Stomach (tissue), 9 donors: ENCODE results near the gene EPN2. TPM values are rescaled to one million over a fixed set of nuclear protein-coding genes. Genes with fewer than 3 reads are reported as not detected.

ENCODE experiments used
- DNase-seq, 2 donors: peaks; one replicate each; pipeline versions ENCODE4 v3.0.0 to v3.0.0-alpha.2; 2013 to 2019
- H3K27ac ChIP-seq, 5 donors: fragments of 200-600 bp in 4 of 5; sonication (generic) in 4 of 5; one replicate each; pipeline ENCODE4 v1.5.1; 2013 to 2019; ENCODE audit warnings: mild to moderate bottlenecking in 1 of 5, moderate library complexity in 1 of 5
- H3K27me3 ChIP-seq, 3 donors: fragments of 200-600 bp; sonication (generic); one replicate each; pipeline ENCODE4 v1.5.1; 2017 to 2019; ENCODE audit warnings: mixed run types in 1 of 3
- H3K36me3 ChIP-seq, 4 donors: fragments of 200-600 bp; sonication (generic); 1 replicate in 3 of 4; 2 replicates in 1 of 4; pipeline ENCODE4 v1.5.1; 2016 to 2019
- H3K4me1 ChIP-seq, 4 donors: fragments of 200-600 bp; sonication (generic); one replicate each; pipeline ENCODE4 v1.5.1; 2016 to 2019
- H3K4me3 ChIP-seq, 4 donors: fragments of 200-600 bp; sonication (generic) in 3 of 4; one replicate each; pipeline ENCODE4 v1.5.1; 2016 to 2019; ENCODE audit warnings: mild to moderate bottlenecking in 1 of 4
- H3K9me3 ChIP-seq, 4 donors: fragments of 200-600 bp; sonication (generic); one replicate each; pipeline ENCODE4 v1.5.1; 2016 to 2019
- CTCF ChIP-seq, 7 experiments: fragments of 450-650 bp in 4 of 7; fragments of 200-600 bp in 3 of 7; sonication (generic) in 3 of 7; IDR thresholded peaks; one replicate each; pipeline ENCODE4 v1.5.1; 2016 to 2019; ENCODE audit warnings: antibody characterized with exemption in 7 of 7, control low read depth in 2 of 7, mild to moderate bottlenecking in 1 of 7
- EP300 ChIP-seq: sonication (generic); formaldehyde crosslinking; IDR thresholded peaks from one replicate; pipeline ENCODE4 v1.6.1; 2017; ENCODE audit warnings: antibody characterized with exemption
- POLR2A ChIP-seq, 4 donors: fragments of 450-650 bp; IDR thresholded peaks; one replicate each; pipeline ENCODE4 v1.6.1; 2016; ENCODE audit warnings: antibody characterized with exemption in 4 of 4, control low read depth in 2 of 4, mild to moderate bottlenecking in 1 of 4, moderate library complexity in 1 of 4
- POLR2AphosphoS5 ChIP-seq, 3 donors: sonication (generic); formaldehyde crosslinking; IDR thresholded peaks; one replicate each; pipeline ENCODE4 v1.6.1; 2016; ENCODE audit warnings: antibody characterized with exemption in 3 of 3
- WGBS, 5 donors: extraction: QIAGEN DNeasy Blood & Tissue Kit in 3 of 5; methylation state at CpG; one replicate each; pipeline versions ENCODE4 v1.1.5 to v1.1.7; 2013 to 2018; 5-methylcytosine and 5-hydroxymethylcytosine counted together
- intact Hi-C: fragments of 100-400 bp; cut with DNase I; formaldehyde crosslinking; loops from one replicate; pipeline ENCODE4 v1.15.1; 2023; ENCODE audit warnings: low total_unique reads
- polyA plus RNA-seq, 3 donors: library from polyadenylated mRNA; stranded (reverse); fragments of 200-250 nt; gene quantifications; one replicate each; pipeline ENCODE4 v1.2.3, GENCODE V29; 2013
- total RNA-seq, 5 donors: library from RNA; depleted of rRNA; stranded (reverse); fragments of >200 nt; gene quantifications; one replicate each; pipeline versions ENCODE4 v1.1.0 to v1.2.3, GENCODE V29; 2014 to 2016
- donor health status: healthy with polysubstance abuse.
- donor health status: Bipolar disorder and iron deficiency.
- donor health status: healthy.

EPN2 gene
- total and polyA plus RNA-seq, 8 donors, result 10.7 to 71.9 (median 25.7) TPM

GRCh38 chr17:19278729-19279128, 41.6 kb downstream of the EPN2 start:
- H3K9me3 ChIP-seq, result no peaks in the 10 kb centered on the region
- DNase-seq, result no peak
- peak overlapping the region in 1 of 5 donors; percentile 20 for H3K27ac ChIP-seq
- WGBS, 5 donors, result 92 to 99% (median 95%) methylated on average over 6 of the region's 6 CpGs
- peaks cover 7 to 25% (median 11%) of the 10 kb centered on the region in 4 donors for H3K36me3 ChIP-seq
- no peak overlapping the region for H3K4me3 ChIP-seq
- no peak for TF ChIP-seq POLR2A (IDR thresholded peaks at IDR 0.05)
- no peak for TF ChIP-seq CTCF (IDR thresholded peaks at IDR 0.05)
- TF ChIP-seq POLR2AphosphoS5 (IDR thresholded peaks at IDR 0.05), result no peak
- TF ChIP-seq EP300, result no peak
- H3K27me3 ChIP-seq, result no peaks in the 10 kb centered on the region
- peaks cover 4 to 51% (median 20%) of the 10 kb centered on the region in 4 donors for H3K4me1 ChIP-seq
- intact Hi-C loops, result no loop called here

DNA sequence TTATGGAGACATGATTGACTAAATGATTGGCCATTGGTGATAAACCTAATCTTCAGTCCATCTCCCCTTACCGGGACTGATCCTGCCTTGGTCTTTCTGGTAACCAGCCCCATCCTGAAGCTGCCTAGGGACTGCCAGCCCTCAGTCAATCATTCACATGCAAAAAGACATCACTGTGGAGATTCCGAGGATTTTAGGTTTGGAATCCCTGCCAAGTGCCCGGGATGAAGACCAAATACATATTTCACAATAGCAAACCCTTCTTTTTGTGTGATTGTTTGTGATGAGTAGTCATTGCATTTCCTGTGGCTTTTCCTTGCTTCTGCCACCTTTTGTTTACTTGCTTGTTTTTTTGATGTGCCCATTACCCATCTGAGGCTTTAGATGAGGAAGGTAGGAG, 44.0 kb downstream of the EPN2 start:
- no peak overlapping the region for H3K4me3 ChIP-seq
- 64 to 76% (median 73%) methylated on average over 3 of the region's 3 CpGs for WGBS, 5 donors
- peak overlapping the region in 1 of 5 donors; percentile 26 for H3K27ac ChIP-seq
- H3K4me1 ChIP-seq, result peaks cover 20 to 58% (median 30%) of the 10 kb centered on the region in 4 donors
- peaks cover 7 to 20% (median 15%) of the 10 kb centered on the region in 4 donors for H3K36me3 ChIP-seq
- DNase-seq, result no peak
- intact Hi-C loops, result no loop called here
- H3K27me3 ChIP-seq, result no peaks in the 10 kb centered on the region
- no peaks in the 10 kb centered on the region for H3K9me3 ChIP-seq
- no peak for TF ChIP-seq POLR2A (IDR thresholded peaks at IDR 0.05)

DNA sequence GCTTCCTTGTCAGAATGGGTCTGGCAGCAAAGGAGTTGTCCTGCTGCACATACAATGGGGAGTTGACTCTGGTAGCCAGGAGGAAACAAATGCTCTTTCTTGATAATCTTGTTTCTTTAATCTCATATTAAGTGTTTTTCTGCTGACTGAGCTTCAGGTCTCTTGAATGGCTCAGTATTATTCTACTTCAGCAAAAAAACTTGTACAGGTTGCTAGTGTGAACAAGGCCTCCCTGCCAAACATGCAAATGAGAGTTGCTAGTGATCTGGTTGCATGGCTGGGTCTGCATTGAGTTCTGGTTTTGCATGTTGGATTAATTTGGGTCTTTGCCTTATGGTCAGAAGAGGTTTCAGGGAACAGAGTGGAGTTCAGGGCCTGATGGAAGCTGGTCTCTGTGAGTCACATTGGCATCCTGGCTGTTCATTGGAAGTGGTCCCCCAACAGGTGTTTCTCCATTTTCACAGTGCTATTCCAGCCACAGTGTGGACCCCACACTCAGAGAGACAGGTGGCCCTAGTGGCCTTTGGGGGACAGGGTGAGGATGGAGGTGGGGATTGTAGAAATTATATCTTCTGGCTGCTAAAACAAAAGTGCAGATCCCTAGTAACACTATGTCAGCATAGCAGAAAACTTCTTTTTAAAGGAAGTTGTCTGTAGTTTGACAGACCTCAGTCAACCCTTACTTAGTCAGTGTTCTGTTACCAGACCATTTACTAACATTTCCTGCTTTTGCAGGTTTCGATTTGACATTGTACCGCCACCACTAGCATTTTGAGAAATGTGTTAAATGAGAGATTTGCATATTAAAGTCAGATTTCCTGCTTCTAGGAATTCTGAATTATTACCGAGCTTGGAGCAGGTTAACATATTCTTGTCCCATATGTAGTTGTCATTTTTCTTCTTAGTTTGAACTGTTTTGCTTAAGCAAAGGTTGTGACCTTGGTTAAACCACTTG, 47.1 kb downstream of the EPN2 start:
- Histone ChIP-seq H3K27me3 (no peaks in the 10 kb centered on the region), H3K36me3 (peaks cover 7 to 24% (median 22%) of the 10 kb centered on the region in 4 donors), H3K9me3 (no peaks in the 10 kb centered on the region), H3K4me1 (peaks cover 25 to 79% (median 40%) of the 10 kb centered on the region in 4 donors), H3K27ac (peak overlapping the region in 3 of 5 donors; percentile 6 to 33 (median 31)), H3K4me3 (no peak overlapping the region)
- WGBS, 5 donors, result 57 to 64% (median 60%) methylated on average over 3 of the region's 3 CpGs
- intact Hi-C loops, result no loop called here
- TF ChIP-seq POLR2A (IDR thresholded peaks at IDR 0.05) (no peak), POLR2AphosphoS5 (IDR thresholded peaks at IDR 0.05) (no peak), EP300 (no peak), CTCF (IDR thresholded peaks at IDR 0.05) (no peak)
- DNase-seq, result no peak

- peaks cover 29 to 83% (median 44%) of the 10 kb centered on the region in 4 donors for H3K4me1 ChIP-seq
- H3K27ac ChIP-seq, result peak overlapping the region in 2 of 5 donors; percentile 9 to 23
- no peaks in the 10 kb centered on the region for H3K9me3 ChIP-seq
- no peak overlapping the region for H3K4me3 ChIP-seq
- H3K27me3 ChIP-seq, result no peaks in the 10 kb centered on the region
- WGBS, 5 donors, result 88 to 100% (median 91%) methylated on average over 2 to 21 of the region's 21 CpGs
- no peak for DNase-seq
- no peak for TF ChIP-seq EP300
- no peak for TF ChIP-seq POLR2A (IDR thresholded peaks at IDR 0.05)
- TF ChIP-seq CTCF (IDR thresholded peaks at IDR 0.05), result no peak
- no peak for TF ChIP-seq POLR2AphosphoS5 (IDR thresholded peaks at IDR 0.05)
- intact Hi-C loops, result no loop called here
- H3K36me3 ChIP-seq, result peaks cover 7 to 24% (median 22%) of the 10 kb centered on the region in 4 donors
Observed at GRCh38 chr17:19285213-19285900, 48.2 kb downstream of the EPN2 start.
